ENCODE measurements around the gene RAPGEF6.
A peak's percentile ranks its signal among the peaks of the same experiment; 100 is the strongest.
"Not testable (repeated sequence)": the region's sequence is repeated elsewhere in the genome, so short reads cannot be mapped to it uniquely, and the experiment has no call there.

RAPGEF6 gene

DNA sequence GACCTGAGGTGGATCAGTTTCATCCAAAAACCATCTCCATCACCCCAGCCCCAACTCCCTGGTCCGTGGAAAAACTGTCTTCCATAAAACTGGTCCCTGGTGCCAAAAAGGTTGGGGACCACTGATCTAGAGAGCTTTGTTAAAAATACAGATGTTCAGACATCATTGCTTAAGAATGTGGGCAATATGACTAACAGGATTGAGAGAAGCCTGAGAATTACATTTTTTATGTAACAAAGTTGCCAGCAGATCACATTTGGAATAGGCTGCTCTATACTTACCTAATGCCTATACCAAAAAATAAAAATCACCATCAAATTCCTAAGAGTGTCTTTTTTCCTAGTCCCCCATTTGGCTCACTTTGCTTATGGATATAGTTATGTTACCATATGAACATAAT lies 143.3 kb downstream of the RAPGEF6 start:
- Mint-ChIP-seq H3K4me3 (no peak overlapping the region), H3K36me3 (peaks cover 26% of the 10 kb centered on the region), H3K27ac (peak overlapping the region; percentile 66)

DNA sequence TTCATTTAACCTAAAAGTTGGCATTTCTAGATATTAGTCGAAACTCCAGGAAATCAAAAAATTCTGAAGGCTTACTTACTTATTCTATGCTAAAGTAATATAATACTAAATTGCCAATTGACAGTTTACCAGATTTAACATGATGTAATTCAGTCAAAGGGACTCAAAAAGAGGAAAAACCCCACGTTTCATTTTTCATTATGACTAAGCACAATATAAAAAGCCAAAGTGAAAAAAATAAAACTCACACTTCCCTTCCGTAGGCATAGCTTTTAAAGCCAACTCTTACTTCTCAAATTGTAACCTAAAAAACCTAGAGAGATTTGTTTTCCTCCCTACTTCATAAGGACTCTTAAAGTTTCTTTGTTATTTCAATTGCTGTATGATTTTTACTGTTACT lies 146.6 kb downstream of the RAPGEF6 start:
- peaks cover 43% of the 10 kb centered on the region for H3K4me1 Mint-ChIP-seq (ENCODE audit: low read depth)
- peaks cover 26% of the 10 kb centered on the region for H3K36me3 Mint-ChIP-seq
- peak overlapping the region; percentile 61 for H3K27ac Mint-ChIP-seq
- peak overlapping the region; percentile 54 for H3K4me3 Mint-ChIP-seq
- no peaks in the 10 kb centered on the region for H3K27me3 Mint-ChIP-seq
- no peaks in the 10 kb centered on the region for H3K9me3 Mint-ChIP-seq (ENCODE audit: low read depth)

More for the DNA sequence above, 143.3 kb downstream of the RAPGEF6 start:
- Mint-ChIP-seq H3K27me3 (no peaks in the 10 kb centered on the region), H3K9me3 (ENCODE audit: low read depth) (no peaks in the 10 kb centered on the region), H3K4me1 (ENCODE audit: low read depth) (peaks cover 40% of the 10 kb centered on the region)

DNA sequence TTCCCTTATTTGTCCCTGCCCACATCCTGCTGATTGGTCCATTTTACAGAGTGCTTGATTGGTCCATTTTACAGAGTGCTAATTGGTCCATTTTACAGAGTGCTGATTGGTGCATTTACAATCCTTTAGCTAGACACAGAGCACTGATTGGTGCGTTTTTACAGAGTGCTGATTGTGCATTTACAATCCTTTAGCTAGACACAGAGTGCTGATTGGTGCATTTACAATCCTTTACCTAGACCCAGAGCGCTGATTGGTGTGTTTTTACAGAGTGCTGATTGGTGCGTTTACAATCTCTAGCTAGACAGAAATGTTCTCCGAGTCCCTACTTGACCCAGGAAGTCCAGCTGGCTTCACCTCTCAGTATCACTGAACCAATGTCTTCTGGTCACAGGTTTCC lies 147.7 kb downstream of the RAPGEF6 start:
- not testable (repeated sequence) for H3K27ac Mint-ChIP-seq
- Mint-ChIP-seq H3K4me1 (ENCODE audit: low read depth) (peaks cover 48% of the 10 kb centered on the region), H3K36me3 (peaks cover 31% of the 10 kb centered on the region)

DNA sequence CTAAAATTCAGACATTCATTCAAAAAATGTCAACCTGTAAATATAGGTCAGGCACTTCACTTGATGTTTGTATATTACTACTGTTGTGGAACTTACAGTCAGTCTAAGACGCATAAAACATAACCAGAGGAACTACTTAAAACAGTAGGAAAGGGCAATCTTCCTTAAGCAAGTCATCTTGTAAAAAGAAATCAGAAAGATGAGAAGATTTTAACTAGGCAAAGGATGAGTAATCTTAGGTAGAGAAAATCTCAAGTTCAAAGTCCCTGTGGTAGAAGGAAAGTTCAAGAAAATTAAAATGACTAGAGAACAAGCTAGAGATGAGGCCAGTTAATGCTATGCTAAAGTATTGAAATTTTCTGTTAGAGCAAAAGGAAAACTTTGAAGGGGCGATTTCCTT lies 152.4 kb downstream of the RAPGEF6 start:
- H3K4me1 Mint-ChIP-seq (ENCODE audit: low read depth), result peaks cover 46% of the 10 kb centered on the region
- H3K9me3 Mint-ChIP-seq (ENCODE audit: low read depth), result no peaks in the 10 kb centered on the region

More for the DNA sequence above, 147.7 kb downstream of the RAPGEF6 start:
- H3K4me3 Mint-ChIP-seq; H3K27me3 Mint-ChIP-seq; H3K9me3 Mint-ChIP-seq (ENCODE audit: low read depth): not testable (repeated sequence)

DNA sequence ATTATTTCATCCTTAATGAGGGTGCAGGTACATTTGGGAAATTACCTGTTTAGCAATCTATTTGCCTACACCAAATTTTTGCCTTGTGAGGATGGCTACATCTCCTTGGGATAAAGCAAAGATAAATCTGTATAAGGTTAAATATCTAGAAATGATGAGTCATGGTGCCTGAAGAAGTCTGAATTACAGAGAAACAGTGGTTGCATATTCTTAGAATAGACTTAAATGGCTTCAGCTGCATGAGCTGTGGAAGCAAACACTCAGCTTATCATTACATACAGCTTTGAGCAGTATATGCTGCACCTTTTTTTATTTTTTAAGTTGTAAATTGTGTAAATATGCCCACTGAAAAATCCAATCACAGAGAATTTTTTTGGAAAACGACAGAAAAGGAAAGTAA lies 153.5 kb downstream of the RAPGEF6 start:
- Mint-ChIP-seq H3K4me1 (ENCODE audit: low read depth) (peaks cover 48% of the 10 kb centered on the region), H3K27ac (peak overlapping the region; percentile 55), H3K4me3 (peak overlapping the region; percentile 6), H3K9me3 (ENCODE audit: low read depth) (no peaks in the 10 kb centered on the region), H3K36me3 (peaks cover 34% of the 10 kb centered on the region), H3K27me3 (no peaks in the 10 kb centered on the region)

More for the DNA sequence above, 152.4 kb downstream of the RAPGEF6 start:
- Mint-ChIP-seq H3K4me3 (no peak overlapping the region), H3K36me3 (peaks cover 34% of the 10 kb centered on the region), H3K27ac (peak overlapping the region; percentile 88), H3K27me3 (no peaks in the 10 kb centered on the region)

DNA sequence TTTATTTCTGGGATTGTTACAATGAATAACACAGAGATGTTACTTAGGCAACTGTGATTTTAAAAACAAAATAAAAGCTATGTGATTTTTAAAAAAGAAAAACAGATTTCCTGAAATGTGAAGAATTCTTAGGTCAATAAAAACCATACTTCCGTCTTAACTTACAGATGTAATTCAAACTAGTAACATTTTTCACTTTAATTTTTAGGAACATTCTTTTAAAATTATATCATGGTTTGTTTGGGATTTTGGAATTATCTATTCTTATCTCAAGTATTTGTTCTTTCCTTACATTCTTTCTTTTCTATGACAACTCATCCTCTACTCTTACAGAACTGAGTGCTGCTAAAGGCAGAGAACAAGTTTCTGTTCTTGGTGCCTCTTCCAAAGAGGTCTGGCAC lies 159.5 kb downstream of the RAPGEF6 start:
- H3K27me3 Mint-ChIP-seq, result no peaks in the 10 kb centered on the region
- H3K36me3 Mint-ChIP-seq, result peaks cover 16% of the 10 kb centered on the region
- peaks cover 40% of the 10 kb centered on the region for H3K4me1 Mint-ChIP-seq (ENCODE audit: low read depth)
- H3K4me3 Mint-ChIP-seq, result no peak overlapping the region
- H3K9me3 Mint-ChIP-seq (ENCODE audit: low read depth), result no peaks in the 10 kb centered on the region
- H3K27ac Mint-ChIP-seq, result no peak overlapping the region

DNA sequence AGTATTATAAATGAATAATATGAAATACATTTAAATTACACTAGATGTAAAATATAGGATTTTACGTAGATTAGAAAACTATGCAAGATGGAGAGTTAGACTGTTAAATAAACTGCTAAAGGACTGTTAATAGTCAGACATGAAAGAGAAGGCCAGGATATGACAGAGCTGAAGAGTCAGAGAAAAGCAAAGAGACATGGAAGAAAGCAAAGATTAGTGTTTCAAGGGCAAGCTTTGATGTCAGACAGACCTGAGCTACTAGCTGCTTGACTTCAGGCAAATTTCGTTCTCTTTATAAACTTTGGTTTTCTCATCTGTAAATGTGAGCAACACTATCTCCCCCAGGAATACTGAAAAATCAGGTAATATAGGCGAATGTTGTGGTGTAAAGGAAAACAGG lies 161.3 kb downstream of the RAPGEF6 start:
- Mint-ChIP-seq H3K4me1 (ENCODE audit: low read depth) (peaks cover 26% of the 10 kb centered on the region), H3K4me3 (no peak overlapping the region), H3K36me3 (peaks cover 10% of the 10 kb centered on the region), H3K27ac (peak overlapping the region; percentile 76), H3K9me3 (ENCODE audit: low read depth) (no peaks in the 10 kb centered on the region), H3K27me3 (no peaks in the 10 kb centered on the region)

DNA sequence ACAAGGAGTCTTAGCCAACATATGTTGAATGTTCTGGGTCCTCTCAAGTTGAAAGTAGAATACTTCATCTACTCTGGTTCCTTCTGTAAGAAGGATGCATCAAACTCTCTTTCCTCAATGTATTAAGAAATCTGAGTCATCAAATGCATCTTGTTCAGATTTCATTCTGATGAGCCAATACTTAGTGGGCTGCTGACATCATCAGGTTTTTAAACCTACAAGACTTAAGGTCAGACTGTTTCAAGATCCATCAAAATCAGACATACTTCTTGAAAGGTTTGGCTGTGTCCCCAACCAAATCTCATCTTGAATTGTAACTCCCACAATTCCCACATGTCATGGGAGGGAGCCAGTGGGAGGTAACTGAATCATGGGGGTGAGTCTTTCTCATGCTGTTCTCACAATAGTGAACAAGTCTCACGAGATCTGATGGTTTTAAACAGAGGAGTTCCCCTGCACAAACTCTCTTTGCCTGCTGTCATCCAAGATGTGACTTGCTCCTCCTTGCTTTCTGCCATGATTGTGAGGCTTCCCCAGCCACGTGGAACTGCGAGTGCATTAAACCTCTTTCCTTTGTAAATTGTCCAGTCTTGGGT lies 168.8 kb downstream of the RAPGEF6 start:
- H3K4me3 Mint-ChIP-seq, result no peak overlapping the region
- peaks cover 19% of the 10 kb centered on the region for H3K36me3 Mint-ChIP-seq
- peak overlapping the region; percentile 81 for H3K27ac Mint-ChIP-seq
- no peaks in the 10 kb centered on the region for H3K27me3 Mint-ChIP-seq
- peaks cover 51% of the 10 kb centered on the region for H3K4me1 Mint-ChIP-seq (ENCODE audit: low read depth)
- no peaks in the 10 kb centered on the region for H3K9me3 Mint-ChIP-seq (ENCODE audit: low read depth)

DNA sequence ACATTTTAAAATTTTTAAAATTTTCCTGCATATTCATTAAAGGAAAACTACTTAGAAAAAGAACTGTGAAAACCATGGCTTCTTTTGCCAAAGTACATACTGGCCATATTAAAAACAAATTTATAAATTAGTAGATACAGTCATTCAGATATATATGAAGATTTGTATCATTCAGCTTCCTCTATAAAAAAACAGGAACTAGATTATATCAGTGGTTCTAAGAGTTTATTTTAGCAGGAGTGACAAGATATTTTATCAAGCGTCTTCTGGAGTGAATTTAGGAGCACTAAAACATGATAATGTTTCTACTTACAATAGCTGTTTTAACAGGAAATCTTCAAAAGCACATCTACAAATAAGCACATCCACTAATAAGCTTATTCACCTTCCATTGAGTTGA lies 171.4 kb downstream of the RAPGEF6 start:
- Mint-ChIP-seq H3K36me3 (peaks cover 33% of the 10 kb centered on the region), H3K27me3 (no peaks in the 10 kb centered on the region), H3K4me1 (ENCODE audit: low read depth) (peaks cover 60% of the 10 kb centered on the region)

DNA sequence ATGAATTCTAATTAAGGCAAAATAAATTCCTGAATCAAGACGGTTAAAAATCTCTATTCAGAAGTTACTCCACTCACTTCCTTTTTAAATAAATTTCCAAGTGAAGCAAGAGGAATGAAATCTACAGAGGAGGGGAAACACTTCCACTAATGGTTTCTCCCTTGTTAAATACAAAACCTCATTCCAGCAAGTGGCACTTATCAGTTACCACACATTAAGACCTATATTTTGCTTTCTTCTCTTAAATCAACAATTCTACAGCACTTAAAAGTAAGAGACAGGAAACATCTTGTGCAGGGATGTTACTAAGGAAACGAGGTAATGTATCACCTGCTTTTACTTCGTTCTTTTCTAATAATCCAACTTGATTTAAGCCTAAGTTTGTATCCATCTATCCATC lies 172.6 kb downstream of the RAPGEF6 start:
- Mint-ChIP-seq H3K9me3 (ENCODE audit: low read depth) (peaks cover 5% of the 10 kb centered on the region), H3K27ac (no peak overlapping the region), H3K4me3 (no peak overlapping the region), H3K36me3 (peaks cover 29% of the 10 kb centered on the region), H3K4me1 (ENCODE audit: low read depth) (peaks cover 58% of the 10 kb centered on the region), H3K27me3 (no peaks in the 10 kb centered on the region)

More for the DNA sequence above, 171.4 kb downstream of the RAPGEF6 start:
- Mint-ChIP-seq H3K4me3 (no peak overlapping the region), H3K9me3 (ENCODE audit: low read depth) (peaks cover 5% of the 10 kb centered on the region), H3K27ac (peak overlapping the region; percentile 22)

DNA sequence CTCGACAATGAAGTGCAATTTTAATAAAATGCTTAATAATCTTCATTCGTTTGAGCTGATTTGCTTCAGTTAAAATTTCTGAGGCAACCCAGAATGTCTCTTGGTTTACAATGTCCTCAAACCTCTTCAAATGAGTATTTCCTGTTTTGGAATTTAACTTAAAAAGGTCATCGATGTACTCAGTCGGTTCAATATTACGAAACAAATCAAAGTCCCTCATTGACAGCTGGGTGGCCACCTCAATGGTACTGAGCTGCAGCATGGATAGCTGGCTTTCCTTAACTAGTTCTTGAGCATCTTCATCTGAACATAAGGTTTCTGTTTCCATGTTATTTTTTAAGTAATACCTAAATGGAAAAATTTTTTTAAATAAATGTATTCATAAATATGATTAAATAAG lies 173.3 kb downstream of the RAPGEF6 start:
- H3K9me3 Mint-ChIP-seq (ENCODE audit: low read depth), result peaks cover 5% of the 10 kb centered on the region
- H3K27ac Mint-ChIP-seq, result no peak overlapping the region
- H3K4me1 Mint-ChIP-seq (ENCODE audit: low read depth), result peaks cover 57% of the 10 kb centered on the region
- H3K4me3 Mint-ChIP-seq, result no peak overlapping the region
- peaks cover 24% of the 10 kb centered on the region for H3K36me3 Mint-ChIP-seq
- no peaks in the 10 kb centered on the region for H3K27me3 Mint-ChIP-seq

DNA sequence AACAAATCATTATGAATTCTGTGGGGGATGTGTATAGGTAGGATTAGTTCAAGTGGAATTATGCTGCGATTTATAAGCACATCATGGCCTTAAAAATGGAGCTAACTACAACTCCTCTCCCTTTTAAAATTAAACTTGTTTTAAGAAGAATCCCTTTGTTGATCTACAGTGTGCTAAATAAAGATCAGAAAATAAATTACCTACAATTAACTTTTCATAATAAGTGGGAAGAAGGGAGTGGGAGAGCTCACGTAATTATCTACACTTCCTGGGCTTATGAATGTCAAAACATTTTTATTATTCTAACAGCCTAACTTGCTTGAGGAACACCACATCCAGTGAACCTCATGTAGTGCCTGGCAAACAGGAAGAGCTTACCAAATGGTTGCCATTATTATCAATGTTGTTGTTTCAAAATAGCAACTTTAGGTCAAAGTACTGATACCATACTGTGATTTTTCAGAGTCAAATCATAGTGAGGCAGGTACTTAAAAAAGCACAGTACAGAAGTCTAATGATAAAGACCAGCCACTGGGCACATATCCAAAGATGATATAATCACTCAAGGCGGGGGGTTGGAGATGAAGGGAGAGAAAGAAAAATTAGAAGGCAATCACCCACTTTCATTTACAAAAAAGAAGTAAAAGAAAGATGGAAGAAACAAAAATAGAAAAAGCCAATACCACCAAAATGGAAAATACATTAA lies 174.0 kb downstream of the RAPGEF6 start:
- Mint-ChIP-seq H3K27me3 (no peaks in the 10 kb centered on the region), H3K27ac (peak overlapping the region; percentile 77), H3K4me3 (no peak overlapping the region), H3K9me3 (ENCODE audit: low read depth) (peaks cover 5% of the 10 kb centered on the region), H3K4me1 (ENCODE audit: low read depth) (peaks cover 54% of the 10 kb centered on the region), H3K36me3 (peaks cover 22% of the 10 kb centered on the region)

DNA sequence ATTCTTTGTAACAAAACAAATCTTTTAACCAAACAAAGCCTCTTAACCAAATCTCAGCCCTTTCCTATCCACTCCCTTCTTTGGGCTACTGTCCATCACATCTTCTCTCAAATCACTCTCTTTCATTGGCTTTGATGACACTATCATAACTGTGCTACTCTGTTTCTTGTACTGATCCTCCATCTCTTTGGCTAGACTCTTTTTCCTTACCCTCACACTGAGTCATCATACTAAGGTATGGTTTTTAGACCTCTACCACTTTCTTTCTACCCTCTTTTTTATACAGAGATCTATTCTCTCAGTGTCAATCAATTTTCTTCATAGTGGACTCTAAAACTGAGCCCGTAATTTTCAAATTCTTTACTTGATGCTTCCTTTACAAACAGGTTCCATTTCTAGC lies 174.9 kb downstream of the RAPGEF6 start:
- H3K4me3 Mint-ChIP-seq, result peak overlapping the region; percentile 24
- peaks cover 5% of the 10 kb centered on the region for H3K9me3 Mint-ChIP-seq (ENCODE audit: low read depth)
- H3K27ac Mint-ChIP-seq, result peak overlapping the region; percentile 76
- no peaks in the 10 kb centered on the region for H3K27me3 Mint-ChIP-seq
- H3K36me3 Mint-ChIP-seq, result peaks cover 26% of the 10 kb centered on the region
- H3K4me1 Mint-ChIP-seq (ENCODE audit: low read depth), result peaks cover 50% of the 10 kb centered on the region

DNA sequence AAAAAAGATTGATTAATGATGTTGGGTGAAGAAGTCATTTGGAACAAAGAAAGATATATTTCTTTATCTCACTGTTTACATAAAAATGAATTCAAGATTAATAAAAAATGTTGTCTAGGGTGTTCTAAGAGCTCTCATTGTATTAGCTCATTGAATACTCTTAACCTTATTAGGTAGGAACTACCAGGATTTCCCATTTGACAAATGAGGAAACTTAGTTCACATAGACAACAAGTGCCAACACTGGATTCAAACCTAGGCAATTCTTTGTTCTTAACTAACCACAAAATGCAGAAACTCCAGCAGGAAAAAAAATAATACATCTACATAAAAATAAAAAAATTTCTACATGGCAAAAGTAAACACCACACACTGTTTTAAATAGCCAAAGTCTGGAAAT lies 175.8 kb downstream of the RAPGEF6 start:
- Mint-ChIP-seq H3K27me3 (no peaks in the 10 kb centered on the region), H3K9me3 (ENCODE audit: low read depth) (peaks cover 5% of the 10 kb centered on the region), H3K4me1 (ENCODE audit: low read depth) (peaks cover 57% of the 10 kb centered on the region), H3K4me3 (no peak overlapping the region), H3K27ac (peak overlapping the region; percentile 22), H3K36me3 (peaks cover 34% of the 10 kb centered on the region)

DNA sequence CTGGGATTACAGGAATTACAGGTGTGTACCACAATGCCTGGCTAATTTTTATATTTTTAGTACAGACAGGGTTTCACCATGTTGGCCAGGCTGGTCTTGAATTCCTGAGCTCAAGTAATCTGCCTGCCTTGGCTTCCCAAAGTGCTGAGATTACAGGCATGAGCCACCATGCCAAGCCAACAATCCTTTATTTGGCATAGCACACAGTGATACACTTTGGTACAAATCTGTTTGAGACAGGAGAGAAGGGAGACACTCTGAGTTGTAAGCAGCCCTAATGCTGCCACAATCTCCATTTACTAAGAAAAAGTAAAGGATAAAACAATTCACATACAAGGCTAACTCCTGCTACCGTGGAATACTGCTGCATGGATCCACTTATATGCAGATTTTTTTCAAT lies 177.8 kb downstream of the RAPGEF6 start:
- peaks cover 47% of the 10 kb centered on the region for H3K4me1 Mint-ChIP-seq (ENCODE audit: low read depth)
- peaks cover 5% of the 10 kb centered on the region for H3K9me3 Mint-ChIP-seq (ENCODE audit: low read depth)
- no peaks in the 10 kb centered on the region for H3K27me3 Mint-ChIP-seq
- H3K27ac Mint-ChIP-seq, result peak overlapping the region; percentile 62
- H3K36me3 Mint-ChIP-seq, result peaks cover 38% of the 10 kb centered on the region
- H3K4me3 Mint-ChIP-seq, result no peak overlapping the region

DNA sequence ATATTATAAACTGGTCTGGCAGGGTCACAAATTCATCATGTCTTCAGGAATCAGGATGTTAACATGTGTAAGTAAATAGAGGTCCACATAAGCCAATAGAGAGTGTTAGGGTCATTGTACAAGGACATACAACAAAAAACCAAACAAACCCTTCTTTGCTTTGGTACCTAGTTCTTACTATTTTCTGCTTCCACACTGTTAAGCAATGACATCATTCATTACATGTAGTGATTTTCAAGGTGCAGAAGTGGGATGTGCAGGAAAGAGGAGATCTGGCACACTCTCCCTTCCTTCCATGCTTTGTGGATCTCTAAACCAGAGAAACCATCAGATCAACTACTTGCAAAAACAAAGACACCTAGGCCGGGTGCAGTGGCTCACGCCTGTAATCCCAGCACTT lies 184.1 kb downstream of the RAPGEF6 start:
- no peak overlapping the region for H3K4me3 Mint-ChIP-seq
- H3K27ac Mint-ChIP-seq, result peak overlapping the region; percentile 4
- peaks cover 32% of the 10 kb centered on the region for H3K4me1 Mint-ChIP-seq (ENCODE audit: low read depth)
- H3K27me3 Mint-ChIP-seq, result no peaks in the 10 kb centered on the region
- H3K36me3 Mint-ChIP-seq, result peaks cover 27% of the 10 kb centered on the region
- H3K9me3 Mint-ChIP-seq (ENCODE audit: low read depth), result no peaks in the 10 kb centered on the region
